WTC11 (cell line): ENCODE measurements around the gene G2E3.

Experiments
- CDX4 ChIP-seq: fragments of 250-450 bp; sonication (Bioruptor Pico); IDR thresholded peaks from 2 replicates; pipeline ENCODE4 v1.9.0; 2021; ENCODE audit warnings: moderate library complexity, mild to moderate bottlenecking, inconsistent platforms, borderline replicate concordance
- CREB1 ChIP-seq: sonication (generic); formaldehyde crosslinking; IDR thresholded peaks from 2 replicates; pipeline ENCODE4 v1.8.0; 2023; ENCODE audit warnings: mild to moderate bottlenecking, missing genetic modification reagents
- CTCF ChIP-seq: fragments of 200-600 bp; IDR thresholded peaks from 2 replicates; pipeline ENCODE4 v1.8.0; 2022; ENCODE audit warnings: antibody characterized with exemption
- ELF4 ChIP-seq: sonication (generic); formaldehyde crosslinking; IDR thresholded peaks from 2 replicates; pipeline ENCODE4 v1.8.1; 2022; ENCODE audit warnings: low read depth, mild to moderate bottlenecking, moderate library complexity, missing genetic modification reagents
- FOXJ3 ChIP-seq: sonication (generic); formaldehyde crosslinking; IDR thresholded peaks from 2 replicates; pipeline ENCODE4 v1.9.0; 2021; ENCODE audit warnings: missing genetic modification reagents, mild to moderate bottlenecking, borderline replicate concordance
- IRF1 ChIP-seq: sonication (generic); formaldehyde crosslinking; IDR thresholded peaks from 2 replicates; pipeline ENCODE4 v1.8.0; 2023; ENCODE audit warnings: missing genetic modification reagents
- JUN ChIP-seq: sonication (generic); formaldehyde crosslinking; IDR thresholded peaks from 2 replicates; pipeline ENCODE4 v1.8.0; 2023; ENCODE audit warnings: mild to moderate bottlenecking, missing genetic modification reagents
- MAX ChIP-seq: sonication (generic); formaldehyde crosslinking; IDR thresholded peaks from 2 replicates; pipeline ENCODE4 v1.8.0; 2022; ENCODE audit warnings: mild to moderate bottlenecking, missing genetic modification reagents
- PRDM15 ChIP-seq: sonication (generic); formaldehyde crosslinking; IDR thresholded peaks from 2 replicates; pipeline ENCODE4 v1.8.0; 2022; ENCODE audit warnings: missing genetic modification reagents
- SMAD4 ChIP-seq: sonication (generic); formaldehyde crosslinking; IDR thresholded peaks from 2 replicates; pipeline ENCODE4 v1.8.0; 2022; ENCODE audit warnings: mild to moderate bottlenecking, missing genetic modification reagents
- STAT6 ChIP-seq: sonication (generic); formaldehyde crosslinking; conservative IDR thresholded peaks from 2 replicates; pipeline ENCODE4 v1.8.1; 2023; ENCODE audit warnings: mild to moderate bottlenecking, low read depth, missing genetic modification reagents, moderate library complexity
- TEAD4 ChIP-seq: sonication (generic); formaldehyde crosslinking; IDR thresholded peaks from 2 replicates; pipeline ENCODE4 v1.8.0; 2022; ENCODE audit warnings: mild to moderate bottlenecking, missing genetic modification reagents
- USF2 ChIP-seq: sonication (generic); formaldehyde crosslinking; IDR thresholded peaks from 2 replicates; pipeline ENCODE4 v1.8.1; 2023; ENCODE audit warnings: mild to moderate bottlenecking, missing genetic modification reagents, moderate library complexity
- ZNF512 ChIP-seq: sonication (generic); formaldehyde crosslinking; IDR thresholded peaks from 2 replicates; pipeline ENCODE4 v1.8.1; 2022; ENCODE audit warnings: missing genetic modification reagents, borderline replicate concordance

- TF ChIP-seq CTCF (no peak), USF2 (CRISPR knock-in tag) (no peak), SMAD4 (no peak), CREB1 (CRISPR knock-in tag) (no peak), MAX (no peak), STAT6 (no peak), TEAD4 (CRISPR knock-in tag) (no peak), ZNF512 (CRISPR knock-in tag) (no peak), CDX4 (CRISPR knock-in tag) (no peak), JUN (CRISPR knock-in tag) (no peak), ELF4 (CRISPR knock-in tag) (no peak), PRDM15 (CRISPR knock-in tag) (no peak), FOXJ3 (CRISPR knock-in tag) (no peak), IRF1 (no peak)
Measured at GRCh38 chr14:30632730-30633129, 73.8 kb downstream of the G2E3 start.
